ENCODE data around the gene ANKRD39. TPM values are rescaled to one million over a fixed set of nuclear protein-coding genes. Genes with fewer than 3 reads are reported as not detected.
"Not testable (repeated sequence)": the region's sequence is repeated elsewhere in the genome, so short reads cannot be mapped to it uniquely, and the experiment has no call there.

ANKRD39 gene
- total RNA-seq, 6 donors from 2014 or later: 7.1 to 13.6 (median 11.3) TPM

DNA sequence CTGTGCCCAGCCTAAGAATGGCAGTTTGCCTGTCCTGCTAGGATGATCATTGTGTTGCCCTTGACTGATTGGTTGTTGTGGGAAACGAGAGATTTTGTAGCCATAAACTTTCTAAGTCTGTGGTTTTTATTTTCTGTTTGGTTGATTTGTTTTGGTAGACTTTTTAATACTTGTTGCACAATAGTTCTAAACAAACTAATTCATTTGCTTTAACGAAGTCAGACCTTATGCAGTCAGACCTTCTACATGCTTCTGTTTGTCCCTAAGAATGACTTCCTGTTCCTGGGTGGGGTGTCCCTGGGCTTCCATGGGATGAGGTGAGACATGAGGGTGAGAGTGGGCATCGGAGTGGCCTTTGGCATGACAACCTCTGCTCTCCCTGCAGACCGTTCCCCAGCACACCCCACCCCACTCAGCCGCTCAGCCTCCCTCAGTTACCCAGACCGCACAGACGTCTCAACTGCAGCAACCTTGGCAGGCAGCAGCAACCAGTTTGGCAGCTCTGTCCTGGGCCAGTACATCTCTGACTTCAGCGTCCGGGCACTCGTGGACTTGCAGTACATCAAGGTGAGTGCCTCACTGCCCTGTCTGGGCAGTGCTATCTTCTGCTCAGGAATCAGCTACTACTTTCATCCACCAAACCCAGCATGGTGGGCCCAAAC is 49.5 kb downstream of the ANKRD39 start:
- Histone ChIP-seq H3K27ac (peak overlapping the region in 1 of 4 donors; percentile 58), H3K36me3 (peaks cover 0 to 26% (median 3%) of the 10 kb centered on the region in 4 donors), H3K4me3 (no peak overlapping the region), H3K4me1 (peaks cover 0 to 13% (median 2%) of the 10 kb centered on the region in 4 donors), H3K27me3 (no peaks in the 10 kb centered on the region), H3K9me3 (no peaks in the 10 kb centered on the region)
- ATAC-seq (ENCODE audit: low FRiP score in 2 of 2) (no peak), DNase-seq (no peak)
- no peak for TF ChIP-seq CTCF (IDR thresholded peaks at IDR 0.05)
- TF ChIP-seq POLR2AphosphoS5 (IDR thresholded peaks at IDR 0.05): no peak
- no peak for TF ChIP-seq EP300 (IDR thresholded peaks at IDR 0.05)
- no peak for TF ChIP-seq POLR2A (IDR thresholded peaks at IDR 0.05)
- 63 to 72% methylated on average over 10 of the region's 10 CpGs for WGBS, 2 donors

- Histone ChIP-seq H3K9me3 (no peaks in the 10 kb centered on the region), H3K36me3 (peaks cover 0 to 37% (median 3%) of the 10 kb centered on the region in 4 donors), H3K4me3 (no peak overlapping the region), H3K4me1 (peaks cover 0 to 13% (median 2%) of the 10 kb centered on the region in 4 donors), H3K27me3 (no peaks in the 10 kb centered on the region), H3K27ac (peak overlapping the region; percentile 48 to 68 (median 62))
- TF ChIP-seq EP300 (IDR thresholded peaks at IDR 0.05): no peak
- TF ChIP-seq POLR2AphosphoS5 (IDR thresholded peaks at IDR 0.05): no peak
- no peak for TF ChIP-seq CTCF (IDR thresholded peaks at IDR 0.05)
- no peak for TF ChIP-seq POLR2A (IDR thresholded peaks at IDR 0.05)
- DNase-seq (no peak), ATAC-seq (ENCODE audit: low FRiP score in 2 of 2) (no peak)
- WGBS, 2 donors: 95% methylated on average over 10 of the region's 10 CpGs
Measured at GRCh38 chr2:96807127-96807471, 50.7 kb downstream of the ANKRD39 start.

DNA sequence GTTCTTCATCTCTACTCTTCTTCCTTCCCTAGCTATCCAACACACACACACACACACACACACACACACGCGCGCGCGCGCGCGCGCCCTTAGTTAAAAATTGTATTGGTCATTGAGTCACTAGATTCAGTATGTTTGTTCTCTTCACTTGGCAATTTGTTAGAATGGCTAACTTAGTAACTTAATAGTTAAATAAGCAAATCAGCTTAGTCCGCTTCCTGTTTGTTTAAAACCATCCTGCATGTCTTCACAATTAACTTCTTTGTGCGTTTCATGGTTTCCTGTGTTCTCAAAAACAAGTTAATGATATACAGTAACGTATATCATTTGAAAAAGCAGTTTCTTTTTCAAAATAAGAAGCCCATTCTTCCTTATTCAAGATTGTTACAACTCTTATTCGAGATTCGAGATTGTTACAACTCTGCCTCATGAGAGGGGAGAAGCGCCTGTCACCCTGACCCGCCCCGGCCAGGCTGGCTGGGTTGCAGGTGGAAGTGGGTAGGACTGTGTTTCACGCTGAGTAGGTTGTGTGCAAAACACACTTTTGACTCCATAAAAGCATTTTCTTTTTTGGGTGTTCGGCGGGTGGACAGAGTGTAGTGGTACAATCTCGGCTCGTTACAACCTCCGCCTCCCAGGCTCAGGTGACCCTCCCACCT is 51.2 kb downstream of the ANKRD39 start:
- Histone ChIP-seq H3K27ac (peak overlapping the region; percentile 48 to 68 (median 62)), H3K9me3 (no peaks in the 10 kb centered on the region), H3K4me3 (no peak overlapping the region), H3K36me3 (peaks cover 0 to 42% (median 3%) of the 10 kb centered on the region in 4 donors), H3K27me3 (no peaks in the 10 kb centered on the region), H3K4me1 (peaks cover 0 to 13% (median 2%) of the 10 kb centered on the region in 4 donors)
- TF ChIP-seq EP300 (IDR thresholded peaks at IDR 0.05): no peak
- TF ChIP-seq POLR2A (IDR thresholded peaks at IDR 0.05): no peak
- no peak for TF ChIP-seq POLR2AphosphoS5 (IDR thresholded peaks at IDR 0.05)
- no peak for TF ChIP-seq CTCF (IDR thresholded peaks at IDR 0.05)
- DNase-seq (peak in 1 of 2 donors; percentile 81), ATAC-seq (ENCODE audit: low FRiP score in 2 of 2) (no peak)
- WGBS, 2 donors: 79 to 80% methylated on average over 23 of the region's 23 CpGs

- not testable (repeated sequence) for H3K4me3 ChIP-seq; H3K9me3 ChIP-seq; H3K27me3 ChIP-seq; DNase-seq; ATAC-seq (ENCODE audit: low FRiP score in 2 of 2)
- WGBS, 2 donors: 85 to 97% methylated on average over 1 to 7 of the region's 20 CpGs
- H3K4me1 ChIP-seq: peaks cover 3 to 16% (median 5%) of the 10 kb centered on the region in 4 donors
- peak overlapping the region in 2 of 4 donors; percentile 18 to 67 for H3K27ac ChIP-seq
- peaks cover 0 to 42% (median 3%) of the 10 kb centered on the region in 4 donors for H3K36me3 ChIP-seq
Measured at GRCh38 chr2:96805946-96806345, 51.9 kb downstream of the ANKRD39 start.

DNA sequence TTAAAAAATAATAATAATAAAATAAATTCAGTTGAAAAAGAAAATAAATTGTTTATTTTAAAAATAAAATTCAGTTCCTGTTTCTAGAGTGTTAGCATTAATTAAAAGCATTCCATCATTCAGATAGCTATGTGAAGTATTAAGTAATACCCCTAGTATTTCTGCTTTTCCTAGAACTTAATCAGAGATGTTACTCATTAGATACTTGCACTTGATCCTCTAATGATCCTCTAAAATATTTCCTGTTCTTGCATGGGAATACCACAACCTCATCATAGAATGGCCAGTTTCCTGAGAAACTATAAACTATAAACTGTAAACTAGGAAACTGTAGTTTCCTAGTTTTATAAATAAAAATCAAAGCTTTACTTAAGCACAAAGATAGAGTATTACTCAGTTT is 52.8 kb downstream of the ANKRD39 start:
- Histone ChIP-seq H3K4me3 (no peak overlapping the region), H3K27me3 (no peaks in the 10 kb centered on the region), H3K4me1 (peaks cover 7 to 19% (median 8%) of the 10 kb centered on the region in 4 donors), H3K9me3 (no peaks in the 10 kb centered on the region), H3K27ac (no peak overlapping the region), H3K36me3 (peaks cover 0 to 35% (median 3%) of the 10 kb centered on the region in 4 donors)
- TF ChIP-seq EP300 (IDR thresholded peaks at IDR 0.05): no peak
- no peak for TF ChIP-seq CTCF (IDR thresholded peaks at IDR 0.05)
- no peak for TF ChIP-seq POLR2A (IDR thresholded peaks at IDR 0.05)
- no peak for TF ChIP-seq POLR2AphosphoS5 (IDR thresholded peaks at IDR 0.05)
- ATAC-seq (ENCODE audit: low FRiP score in 2 of 2) (no peak), DNase-seq (no peak)
